ENCODE results near the gene KIAA1671. TPM values are rescaled to one million over a fixed set of nuclear protein-coding genes. Genes with fewer than 3 reads are reported as not detected.

Gene KIAA1671
- total and polyA plus RNA-seq, 2 of the 13 experiments (the other 11 are each of a cell fraction or from before 2014, with no cell fraction given): 13.5 to 13.6 TPM

DNA sequence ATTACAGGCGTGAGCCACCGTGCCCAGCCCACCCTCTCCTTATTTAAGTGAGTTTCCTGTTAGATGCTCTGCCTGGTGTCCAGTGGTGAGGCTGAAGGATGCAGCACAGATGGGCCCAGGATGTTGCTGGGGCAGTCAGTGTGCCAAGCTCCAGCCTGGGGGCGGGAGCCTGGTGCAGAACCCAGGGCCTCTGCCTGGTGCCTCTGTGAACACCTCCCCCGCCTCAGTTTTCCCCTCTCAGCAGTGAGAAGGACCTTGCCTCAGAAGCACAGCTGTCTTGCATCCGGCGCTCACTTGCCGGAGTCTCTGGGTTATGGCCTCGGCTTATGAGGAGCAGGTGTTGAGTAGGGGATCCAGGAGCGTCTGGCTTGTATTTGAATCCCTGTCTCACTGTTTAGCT lies 116.2 kb downstream of the KIAA1671 start:
- Histone ChIP-seq H4K20me1 (ENCODE audit: insufficient read depth, low read length) (no peaks in the 10 kb centered on the region), H3K9ac (ENCODE audit: insufficient read depth, low read depth, low read length) (no peak overlapping the region), H3K36me3 (replicated peaks in 1 of 2; ENCODE audit: control insufficient read depth in 1 of 2, insufficient read depth in 2 of 2, low read length in 2 of 2) (peaks cover 0 to 1% of the 10 kb centered on the region in 2 experiments; a peak in 4 of 5 replicates), H3K4me1 (ENCODE audit: insufficient read depth, low read length) (no peaks in the 10 kb centered on the region), H3K4me3 (replicated peaks in 1 of 3; ENCODE audit: insufficient read depth in 1 of 3, low read depth in 2 of 3, low read length in 3 of 3) (no peak overlapping the region), H3K9me3 (ENCODE audit: low read length) (no peaks in the 10 kb centered on the region), H3K79me2 (ENCODE audit: insufficient read depth, low read length) (no peaks in the 10 kb centered on the region), H3K27me3 (ENCODE audit: control insufficient read depth in 1 of 2, insufficient read depth in 2 of 2, low read length in 2 of 2) (no peaks in the 10 kb centered on the region), H2AFZ (ENCODE audit: low read length) (no peak overlapping the region), H3K4me2 (ENCODE audit: low read depth, low read length) (no peak overlapping the region), H3K27ac (ENCODE audit: extremely low read length, insufficient read depth, low read length) (no peak overlapping the region)
- 100% methylated on average over 7 of the region's 9 CpGs for whole genome bisulfite sequencing (ENCODE audit: low lambda C conversion rate)
- intact Hi-C loops (cut with micrococcal nuclease; ENCODE audit: unreplicated experiment) (no loop called here), in situ Hi-C loops (cut with HindIII; ENCODE audit: extremely low pct_ligation_motif_present, low pct_unique_long_range_greater_than_20kb) (no loop called here)
- ChIA-PET CTCF (ENCODE audit: low intra/inter-chr PET ratio, low total read pairs) (no interaction called here), POLR2A (no interaction called here)
- BruUV-seq (replicated peaks): no TSS peak
- no peak for ATAC-seq
- no peak for FAIRE-seq
- TF ChIP-seq ZBTB38 (CRISPR knock-in tag; IDR thresholded peaks at IDR 0.05) (no peak), HCFC1 (IDR thresholded peaks at IDR 0.05; ENCODE audit: low read depth, low read length) (no peak), ZNF260 (CRISPR knock-in tag; IDR thresholded peaks at IDR 0.05; ENCODE audit: borderline replicate concordance, low read depth) (no peak), RARA (CRISPR knock-in tag; IDR thresholded peaks at IDR 0.05) (no peak), NR2C2 (CRISPR knock-in tag; IDR thresholded peaks at IDR 0.05; ENCODE audit: borderline replicate concordance) (no peak), SYNCRIP (IDR thresholded peaks at IDR 0.05; ENCODE audit: insufficient read depth, low read depth, low read length) (no peak), ZNF138 (CRISPR knock-in tag; IDR thresholded peaks at IDR 0.05; ENCODE audit: low read depth) (no peak), NFE2L1 (CRISPR knock-in tag; IDR thresholded peaks at IDR 0.05; ENCODE audit: borderline replicate concordance) (no peak), XRCC5 (optimal IDR thresholded peaks at IDR 0.05; ENCODE audit: low read length) (no peak), ZMYM4 (CRISPR knock-in tag; IDR thresholded peaks at IDR 0.05) (no peak), FOXA3 (CRISPR knock-in tag; IDR thresholded peaks at IDR 0.05) (no peak), ATM (IDR thresholded peaks at IDR 0.05; ENCODE audit: borderline replicate concordance) (no peak), ZNF207 (IDR thresholded peaks at IDR 0.05; ENCODE audit: borderline replicate concordance) (no peak)
- TF ChIP-seq, protein P1, sequence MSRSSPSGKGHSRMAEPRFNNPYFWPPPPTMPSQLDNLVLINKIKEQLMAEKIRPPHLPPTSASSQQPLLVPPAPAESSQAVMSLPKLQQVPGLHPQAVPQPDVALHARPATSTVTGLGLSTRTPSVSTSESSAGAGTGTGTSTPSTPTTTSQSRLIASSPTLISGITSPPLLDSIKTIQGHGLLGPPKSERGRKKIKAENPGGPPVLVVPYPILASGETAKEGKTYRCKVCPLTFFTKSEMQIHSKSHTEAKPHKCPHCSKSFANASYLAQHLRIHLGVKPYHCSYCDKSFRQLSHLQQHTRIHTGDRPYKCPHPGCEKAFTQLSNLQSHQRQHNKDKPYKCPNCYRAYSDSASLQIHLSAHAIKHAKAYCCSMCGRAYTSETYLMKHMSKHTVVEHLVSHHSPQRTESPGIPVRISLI (CRISPR knock-in tag; IDR thresholded peaks at IDR 0.05; ENCODE audit: borderline replicate concordance): no peak
- no peak for DNase-seq (ENCODE audit: low spot score)
